ENCODE results near the gene CALD1. TPM values are rescaled to one million over a fixed set of nuclear protein-coding genes. Genes with fewer than 3 reads are reported as not detected.

Gene CALD1
- polyA plus RNA-seq, 1 donor (not counting 4 experiments of a cell fraction or from before 2014, with no cell fraction given) = 229 TPM

- Histone ChIP-seq H3K9me3 (ENCODE audit: control insufficient read depth, low read depth, low read length) (no peaks in the 10 kb centered on the region), H3K4me1 (ENCODE audit: control insufficient read depth, extremely low read depth, insufficient read depth, low read length) (peaks cover 8% of the 10 kb centered on the region), H3K4me3 (ENCODE audit: control insufficient read depth in 2 of 3, extremely low read depth in 1 of 3, insufficient read depth in 2 of 3, low read depth in 1 of 3, low read length in 3 of 3) (no peak overlapping the region), H3K27me3 (ENCODE audit: control insufficient read depth, extremely low read depth, insufficient read depth, low read length) (no peaks in the 10 kb centered on the region), H3K27ac (ENCODE audit: control insufficient read depth, insufficient read depth, low read length) (no peak overlapping the region), H2AFZ (ENCODE audit: control insufficient read depth, low read length) (no peak overlapping the region), H3K9me1 (ENCODE audit: control insufficient read depth, extremely low read depth, insufficient read depth, low read length) (no peaks in the 10 kb centered on the region), H4K20me1 (ENCODE audit: control insufficient read depth, extremely low read depth, insufficient read depth, low read length) (no peaks in the 10 kb centered on the region), H3K79me2 (ENCODE audit: control insufficient read depth, insufficient read depth, low read length) (peaks cover 88% of the 10 kb centered on the region), H3K9ac (ENCODE audit: control insufficient read depth, extremely low read depth, insufficient read depth, low read length) (no peak overlapping the region), H3K4me2 (ENCODE audit: control insufficient read depth, extremely low read depth, insufficient read depth, low read depth, low read length) (no peak overlapping the region), H3K36me3 (ENCODE audit: control insufficient read depth in 2 of 2, extremely low read depth in 1 of 2, insufficient read depth in 2 of 2, low read length in 2 of 2) (peaks cover 5 to 11% of the 10 kb centered on the region in 2 experiments)
- TF ChIP-seq EZH2 (IDR thresholded peaks at IDR 0.05; ENCODE audit: low read length) (no peak), CTCF (optimal IDR thresholded peaks at IDR 0.05 in 1 of 3, IDR thresholded peaks at IDR 0.05 in 1 of 3, conservative IDR thresholded peaks at IDR 0.05 in 1 of 3; ENCODE audit: extremely low read depth in 1 of 3, insufficient read depth in 2 of 3, low read length in 3 of 3) (no peak)
- FAIRE-seq (no peak), DNase-seq (ENCODE audit: low read depth, low spot score) (no peak)
- dilution Hi-C loops (cut with MboI; ENCODE audit: extremely low pct_ligation_motif_present, low sequenced_read_pairs) = no loop called here
These were observed 8.8 kb downstream of the CALD1 start for GRCh38 chr7:134788191-134788590.

GRCh38 chr7:134789967-134790685, 10.7 kb downstream of the CALD1 start:
- H3K27ac ChIP-seq (ENCODE audit: control insufficient read depth, insufficient read depth, low read length) = no peak overlapping the region
- FAIRE-seq (no peak), DNase-seq (ENCODE audit: low read depth, low spot score) (no peak)
- H3K27me3 ChIP-seq (ENCODE audit: control insufficient read depth, extremely low read depth, insufficient read depth, low read length) = no peaks in the 10 kb centered on the region
- H3K36me3 ChIP-seq (ENCODE audit: control insufficient read depth in 2 of 2, extremely low read depth in 1 of 2, insufficient read depth in 2 of 2, low read length in 2 of 2) = peaks cover 2 to 3% of the 10 kb centered on the region in 2 experiments
- dilution Hi-C loops (cut with MboI; ENCODE audit: extremely low pct_ligation_motif_present, low sequenced_read_pairs) = no loop called here
- TF ChIP-seq EZH2 (IDR thresholded peaks at IDR 0.05; ENCODE audit: low read length) (no peak), CTCF (optimal IDR thresholded peaks at IDR 0.05 in 1 of 3, IDR thresholded peaks at IDR 0.05 in 1 of 3, conservative IDR thresholded peaks at IDR 0.05 in 1 of 3; ENCODE audit: extremely low read depth in 1 of 3, insufficient read depth in 2 of 3, low read length in 3 of 3) (no peak)
- no peak overlapping the region for H2AFZ ChIP-seq (ENCODE audit: control insufficient read depth, low read length)
- H3K9me1 ChIP-seq (ENCODE audit: control insufficient read depth, extremely low read depth, insufficient read depth, low read length) = no peaks in the 10 kb centered on the region
- H4K20me1 ChIP-seq (ENCODE audit: control insufficient read depth, extremely low read depth, insufficient read depth, low read length) = no peaks in the 10 kb centered on the region
- H3K4me3 ChIP-seq (ENCODE audit: control insufficient read depth in 2 of 3, extremely low read depth in 1 of 3, insufficient read depth in 2 of 3, low read depth in 1 of 3, low read length in 3 of 3) = no peak overlapping the region
- peaks cover 8% of the 10 kb centered on the region for H3K4me1 ChIP-seq (ENCODE audit: control insufficient read depth, extremely low read depth, insufficient read depth, low read length)
- no peak overlapping the region for H3K9ac ChIP-seq (ENCODE audit: control insufficient read depth, extremely low read depth, insufficient read depth, low read length)
- H3K9me3 ChIP-seq (ENCODE audit: control insufficient read depth, low read depth, low read length) = no peaks in the 10 kb centered on the region
- no peak overlapping the region for H3K4me2 ChIP-seq (ENCODE audit: control insufficient read depth, extremely low read depth, insufficient read depth, low read depth, low read length)
- H3K79me2 ChIP-seq (ENCODE audit: control insufficient read depth, insufficient read depth, low read length) = peaks cover 86% of the 10 kb centered on the region

Measured in keratinocyte (primary cell).